PFSK-1 (cell line): ENCODE results near the gene PLIN5.

Source experiments
- FOXP2 ChIP-seq: optimal IDR thresholded peaks from 2 replicates; pipeline ENCODE3; 2011; ENCODE audit warnings: borderline replicate concordance, control low read depth, inconsistent platforms; ENCODE audit not compliant: insufficient read depth; ENCODE audit errors: extremely low read length, extremely low read depth
- POLR2AphosphoS5 ChIP-seq: IDR thresholded peaks from 2 replicates; pipeline ENCODE4 v1.6.1; 2012; ENCODE audit warnings: low read depth, mild to moderate bottlenecking, control low read depth, low read length, moderate library complexity
- REST ChIP-seq, 2 experiments: IDR thresholded peaks; 2 replicates each; pipeline versions ENCODE4 v1.6.1 to v1.8.0; 2011 to 2012; ENCODE audit warnings: low read depth in 2 of 2, low read length in 2 of 2, control low read depth in 1 of 2, inconsistent platforms in 1 of 2, mild to moderate bottlenecking in 1 of 2, moderate library complexity in 1 of 2; ENCODE audit not compliant: insufficient read depth in 1 of 2
- SIN3A ChIP-seq: IDR thresholded peaks from 2 replicates; pipeline ENCODE4 v1.6.1; 2012; ENCODE audit warnings: mild to moderate bottlenecking, low read length, moderate library complexity, borderline replicate concordance; ENCODE audit not compliant: insufficient read depth
- TAF1 ChIP-seq: IDR thresholded peaks from 2 replicates; pipeline ENCODE4 v1.6.1; 2012; ENCODE audit warnings: low read length, control low read depth, borderline replicate concordance; ENCODE audit not compliant: insufficient read depth

Gene PLIN5

GRCh38 chr19:4493929-4494690, 40.9 kb downstream of the PLIN5 start:
- TF ChIP-seq TAF1 (no peak), FOXP2 (no peak), REST (IDR thresholded peaks at IDR 0.05; ENCODE audit: insufficient read depth in 1 of 2, low read depth in 2 of 2, low read length in 2 of 2) (no peak), POLR2AphosphoS5 (no peak), SIN3A (no peak)

- TF ChIP-seq TAF1 (no peak), SIN3A (no peak)
These were observed 41.7 kb downstream of the PLIN5 start for GRCh38 chr19:4493104-4493928.

GRCh38 chr19:4492337-4493103, 42.5 kb downstream of the PLIN5 start:
- no peak for TF ChIP-seq REST (IDR thresholded peaks at IDR 0.05; ENCODE audit: insufficient read depth in 1 of 2, low read depth in 2 of 2, low read length in 2 of 2)
- TF ChIP-seq FOXP2 = no peak

GRCh38 chr19:4491446-4491845, 43.6 kb downstream of the PLIN5 start:
- no peak for TF ChIP-seq REST (IDR thresholded peaks at IDR 0.05; ENCODE audit: insufficient read depth in 1 of 2, low read depth in 2 of 2, low read length in 2 of 2)
- TF ChIP-seq FOXP2 = no peak
- no peak for TF ChIP-seq TAF1
- TF ChIP-seq POLR2AphosphoS5 = no peak
- TF ChIP-seq SIN3A = no peak

- no peak for TF ChIP-seq POLR2AphosphoS5
- no peak for TF ChIP-seq REST (IDR thresholded peaks at IDR 0.05; ENCODE audit: insufficient read depth in 1 of 2, low read depth in 2 of 2, low read length in 2 of 2)
- TF ChIP-seq SIN3A = no peak
- TF ChIP-seq TAF1 = no peak
- TF ChIP-seq FOXP2 = no peak
These were observed 46.5 kb downstream of the PLIN5 start for GRCh38 chr19:4488496-4488895.
